ACHN (cell line): ENCODE results near the gene SH3RF3.
A peak's percentile ranks its signal among the peaks of the same experiment; 100 is the strongest.
"Not testable (repeated sequence)": the region's sequence is repeated elsewhere in the genome, so short reads cannot be mapped to it uniquely, and the experiment has no call there.

ENCODE experiments used
- DNase-seq: peaks from one replicate; pipeline ENCODE4 v3.0.0-alpha.2; 2015
- in situ Hi-C: cut with HindIII; loops from 2 replicates; pipeline ENCODE4 v1.10.0; 2017; ENCODE audit warnings: low sequenced_read_pairs, low pct_ligation_motif_present, low pct_unique_long_range_greater_than_20kb

The SH3RF3 gene

GRCh38 chr2:109109342-109109741, 19.7 kb upstream of the SH3RF3 start:
- DNase-seq = no peak
- in situ Hi-C loops = no loop called here

- DNase-seq = no peak
- in situ Hi-C loops = no loop called here
Measured at GRCh38 chr2:109110170-109110569, 18.8 kb upstream of the SH3RF3 start.

GRCh38 chr2:109117181-109117580, 11.8 kb upstream of the SH3RF3 start:
- DNase-seq = not testable (repeated sequence)

GRCh38 chr2:109117780-109118179, 11.2 kb upstream of the SH3RF3 start:
- DNase-seq = no peak
- in situ Hi-C loops = no loop called here

More at GRCh38 chr2:109117181-109117580, 11.8 kb upstream of the SH3RF3 start:
- in situ Hi-C loops = not testable (repeated sequence)

DNA sequence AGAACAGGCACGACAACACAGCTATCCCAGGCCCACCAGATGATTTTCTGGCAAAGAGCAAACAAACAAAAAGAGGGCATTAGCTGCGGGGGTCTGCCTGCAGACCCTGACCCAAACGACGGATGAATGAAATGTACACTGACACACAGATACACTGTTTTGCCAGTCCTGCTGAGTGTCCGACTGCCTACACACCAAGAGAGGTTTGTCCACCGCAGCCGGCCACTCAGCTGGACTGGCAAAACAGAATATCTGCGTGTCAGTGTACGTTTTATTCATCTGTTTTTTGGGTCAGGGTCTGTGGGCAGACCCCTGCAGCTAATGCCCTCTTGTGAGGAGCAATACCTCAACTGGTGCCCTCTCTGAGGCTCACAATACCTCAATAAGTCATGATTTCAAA, 10.7 kb upstream of the SH3RF3 start:
- in situ Hi-C loops = no loop called here
- DNase-seq = no peak

- in situ Hi-C loops = no loop called here
- no peak for DNase-seq
Measured at GRCh38 chr2:109120166-109120565, 8.8 kb upstream of the SH3RF3 start.

DNA sequence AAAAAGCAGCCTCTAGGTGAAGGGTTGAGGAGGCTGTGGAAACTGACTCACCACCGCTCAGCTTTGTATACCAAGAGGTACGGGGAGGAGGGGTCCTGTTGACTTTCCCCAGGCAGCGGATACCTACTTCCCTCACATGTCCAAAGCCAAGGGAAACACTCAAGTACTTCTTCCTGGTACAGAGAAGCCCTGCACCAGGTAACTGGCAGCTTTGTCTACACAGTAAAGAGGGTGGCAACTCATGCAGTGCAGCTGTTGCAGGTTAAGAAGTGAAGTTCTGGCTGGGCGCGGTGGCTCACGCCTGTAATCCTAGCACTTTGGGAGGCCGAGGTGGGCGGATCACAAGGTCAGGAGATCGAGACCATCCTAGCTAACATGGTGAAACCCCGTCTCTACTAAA, 8.3 kb upstream of the SH3RF3 start:
- in situ Hi-C loops, DNase-seq: not testable (repeated sequence)

DNA sequence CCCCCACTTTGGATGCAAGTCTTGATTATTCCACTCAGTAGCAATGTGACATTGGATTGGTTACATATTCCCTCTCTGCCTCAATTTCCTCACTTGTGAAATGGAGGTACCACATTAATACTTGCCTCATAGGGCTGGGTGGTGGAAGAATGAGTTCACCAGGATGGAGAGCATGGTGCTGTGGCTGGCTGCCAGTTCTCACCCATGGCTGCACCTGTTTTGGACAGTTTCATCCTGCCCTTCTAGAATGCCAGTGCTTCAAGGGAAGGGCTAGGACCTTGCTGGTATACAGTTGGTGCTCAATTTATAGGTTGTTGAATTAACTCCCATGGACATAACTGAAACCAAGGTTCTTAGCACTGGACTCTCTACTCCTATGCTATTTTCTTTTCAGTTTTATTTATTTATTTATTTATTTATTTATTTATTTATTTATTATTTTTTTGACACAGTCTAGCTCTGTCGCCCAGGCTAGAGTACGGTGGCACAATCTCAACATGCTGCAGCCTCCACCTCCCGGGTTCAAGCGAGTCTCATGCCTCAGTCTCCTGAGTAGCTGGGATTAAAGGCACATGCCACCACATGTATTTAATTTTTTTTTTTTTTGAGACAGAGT, 5.3 kb upstream of the SH3RF3 start:
- in situ Hi-C loops = no loop called here
- DNase-seq = no peak

GRCh38 chr2:109124982-109125592, 3.9 kb upstream of the SH3RF3 start:
- peak; percentile 48 for DNase-seq
- in situ Hi-C loops = no loop called here

- peak; percentile 85 for DNase-seq
- in situ Hi-C loops = no loop called here
Measured at GRCh38 chr2:109125593-109126500, 3.2 kb upstream of the SH3RF3 start.

DNA sequence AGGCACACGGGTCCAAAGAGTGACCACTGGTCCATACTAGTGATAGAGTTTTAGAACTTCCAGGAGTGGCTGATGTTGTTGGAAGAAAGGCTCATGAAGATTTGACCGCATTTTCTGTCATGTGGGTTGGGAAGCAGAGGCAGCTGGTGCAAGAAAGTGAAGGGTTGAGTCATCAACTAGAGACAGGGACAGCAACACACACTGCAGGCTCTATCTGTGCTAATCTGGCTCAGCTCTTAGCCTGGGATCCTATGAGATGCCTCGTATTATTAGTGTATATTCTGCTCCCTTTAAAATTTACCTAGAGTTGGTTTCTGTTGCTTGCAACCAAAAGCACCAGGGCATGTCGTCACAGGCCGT, 2.5 kb upstream of the SH3RF3 start:
- DNase-seq = peak; percentile 53
- in situ Hi-C loops = no loop called here

DNA sequence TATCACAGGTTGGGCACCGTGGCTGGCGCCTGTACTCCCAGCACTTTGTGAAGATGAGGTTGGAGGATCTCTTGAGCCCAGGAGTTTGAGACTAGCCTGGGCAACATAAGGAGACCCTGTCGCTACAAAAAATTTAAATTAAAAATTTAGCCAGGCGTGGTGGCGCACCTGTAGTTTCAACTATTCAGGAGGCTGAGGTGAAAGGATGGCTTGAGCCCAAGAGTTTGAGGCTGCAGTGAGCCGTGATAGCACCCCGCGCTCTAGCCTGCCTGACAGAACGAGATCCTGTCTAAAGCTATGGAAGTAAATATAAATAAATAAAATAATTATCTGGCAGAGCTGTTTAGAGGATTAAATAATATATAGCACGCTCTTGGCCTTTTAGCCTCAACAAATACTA, 1.4 kb upstream of the SH3RF3 start:
- DNase-seq = no peak
- in situ Hi-C loops = no loop called here

- DNase-seq = peak; percentile 73
- in situ Hi-C loops = no loop called here
Measured at GRCh38 chr2:109128048-109128615, 873 bp upstream of the SH3RF3 start.

DNA sequence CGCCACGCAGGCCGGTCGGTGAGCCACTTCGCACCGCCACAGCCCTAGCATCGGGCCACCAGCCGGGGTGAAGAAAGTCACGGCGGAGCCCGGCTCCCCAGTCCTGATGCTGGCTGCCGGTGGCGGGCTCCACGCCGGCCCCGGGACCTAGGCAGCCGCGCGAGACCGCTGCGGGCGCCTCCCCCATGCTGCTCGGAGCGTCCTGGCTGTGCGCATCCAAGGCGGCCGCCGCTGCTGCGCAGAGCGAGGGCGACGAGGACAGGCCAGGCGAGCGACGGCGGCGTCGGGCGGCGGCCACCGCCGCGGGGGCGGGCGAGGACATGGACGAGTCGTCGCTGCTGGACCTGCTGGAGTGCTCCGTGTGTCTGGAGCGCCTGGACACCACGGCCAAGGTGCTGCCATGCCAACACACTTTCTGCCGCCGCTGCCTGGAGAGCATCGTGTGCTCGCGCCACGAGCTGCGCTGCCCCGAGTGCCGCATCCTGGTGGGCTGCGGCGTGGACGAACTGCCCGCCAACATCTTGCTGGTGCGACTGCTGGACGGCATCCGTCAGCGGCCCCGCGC, 433 bp downstream of the SH3RF3 start:
- in situ Hi-C loops = no loop called here
- peak; percentile 15 for DNase-seq

GRCh38 chr2:109129921-109130722, 1.1 kb downstream of the SH3RF3 start:
- in situ Hi-C loops = no loop called here
- no peak for DNase-seq

DNA sequence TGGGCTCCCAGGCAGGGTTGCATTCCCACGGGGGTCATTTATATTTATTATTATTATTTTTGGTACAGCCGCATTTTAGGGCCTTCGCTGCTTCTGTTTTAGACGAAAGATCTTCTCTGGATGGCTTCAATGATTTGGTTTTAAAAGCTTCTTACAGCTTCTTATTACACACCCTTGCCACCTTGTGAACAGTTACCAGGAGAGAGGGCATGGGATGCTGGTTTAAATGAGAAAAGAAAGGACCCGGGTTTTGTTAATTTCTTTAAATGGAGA, 1.7 kb downstream of the SH3RF3 start:
- no peak for DNase-seq
- in situ Hi-C loops = no loop called here

- in situ Hi-C loops = no loop called here
- DNase-seq = no peak
Measured at GRCh38 chr2:109131777-109132176, 2.8 kb downstream of the SH3RF3 start.

GRCh38 chr2:109132626-109133025, 3.6 kb downstream of the SH3RF3 start:
- in situ Hi-C loops = no loop called here
- DNase-seq = no peak
